Spinal cord (tissue), 10 donors: ENCODE results near the gene MAGI3. TPM values are rescaled to one million over a fixed set of nuclear protein-coding genes. Genes with fewer than 3 reads are reported as not detected.
"Not testable (repeated sequence)": the region's sequence is repeated elsewhere in the genome, so short reads cannot be mapped to it uniquely, and the experiment has no call there.

ENCODE experiments used
- DNase-seq, 6 donors: peaks; one replicate each; pipeline versions ENCODE4 v3.0.0 to v3.0.0-alpha.2; 2013 to 2015; ENCODE audit warnings: low spot score in 6 of 6, low read depth in 4 of 6
- H3K27ac ChIP-seq: one replicate; pipeline ENCODE4 v1.5.1; 2013; ENCODE audit warnings: low read depth, low read length, control low read depth
- H3K27me3 ChIP-seq: one replicate; pipeline ENCODE4 v1.6.1; 2013; ENCODE audit warnings: low read length; ENCODE audit not compliant: control insufficient read depth, insufficient read depth
- H3K36me3 ChIP-seq: one replicate; pipeline ENCODE4 v1.6.1; 2013; ENCODE audit warnings: low read length; ENCODE audit not compliant: control insufficient read depth, insufficient read depth
- H3K4me1 ChIP-seq: one replicate; pipeline ENCODE4 v1.6.1; 2013; ENCODE audit warnings: low read length; ENCODE audit not compliant: control insufficient read depth, insufficient read depth
- H3K4me3 ChIP-seq: one replicate; pipeline ENCODE4 v1.5.1; 2013; ENCODE audit warnings: low read depth, low read length, control low read depth
- H3K9me3 ChIP-seq: one replicate; pipeline ENCODE4 v1.6.1; 2013; ENCODE audit warnings: low read length; ENCODE audit not compliant: control insufficient read depth, insufficient read depth
- WGBS: methylation state at CpG from one replicate; pipeline ENCODE4 v1.1.5; 2013; ENCODE audit warnings: missing lambda C conversion rate; ENCODE audit not compliant: insufficient coverage; 5-methylcytosine and 5-hydroxymethylcytosine counted together
- polyA plus RNA-seq, 2 donors: library from polyadenylated mRNA; unstranded; fragments of 120-200 nt; gene quantifications; one replicate each; pipeline ENCODE4 v1.2.1, GENCODE V29; 2013; ENCODE audit not compliant: insufficient read length in 2 of 2
- total RNA-seq, 2 donors: library from RNA; depleted of rRNA in 1 of 2; stranded (reverse); fragments of 120-200 nt in 1 of 2; fragments of >200 nt in 1 of 2; gene quantifications; one replicate each; pipeline versions ENCODE4 v1.2.3 to v1.2.4, GENCODE V29; 2013 to 2014
- donor health status: healthy.

Gene MAGI3
- total and polyA plus RNA-seq, 4 donors, result 24.2 to 46.0 (median 29.5) TPM

DNA sequence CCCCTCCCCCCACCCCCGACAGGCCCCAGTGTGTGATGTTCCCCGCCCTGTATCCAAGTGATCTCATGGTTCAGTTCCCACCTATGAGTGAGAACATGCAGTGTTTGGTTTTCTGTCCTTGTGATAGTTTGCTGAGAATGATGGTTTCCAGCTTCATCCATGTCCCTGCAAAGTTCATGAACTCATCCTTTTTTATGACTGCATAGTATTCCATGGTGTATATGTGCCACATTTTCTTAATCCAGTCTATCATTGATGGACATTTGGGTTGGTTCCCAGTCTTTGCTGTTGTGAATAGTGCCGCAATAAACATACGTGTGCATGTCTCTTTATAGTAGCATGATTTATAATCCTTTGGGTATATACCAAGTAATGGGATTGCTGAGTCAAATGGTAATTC is 21.7 kb downstream of the MAGI3 start:
- no CpG with 5 or more reads among the region's 4 CpGs for WGBS
- H3K9me3 ChIP-seq, H3K36me3 ChIP-seq, H3K4me1 ChIP-seq, DNase-seq, H3K27me3 ChIP-seq, H3K27ac ChIP-seq, H3K4me3 ChIP-seq: not testable (repeated sequence)

DNA sequence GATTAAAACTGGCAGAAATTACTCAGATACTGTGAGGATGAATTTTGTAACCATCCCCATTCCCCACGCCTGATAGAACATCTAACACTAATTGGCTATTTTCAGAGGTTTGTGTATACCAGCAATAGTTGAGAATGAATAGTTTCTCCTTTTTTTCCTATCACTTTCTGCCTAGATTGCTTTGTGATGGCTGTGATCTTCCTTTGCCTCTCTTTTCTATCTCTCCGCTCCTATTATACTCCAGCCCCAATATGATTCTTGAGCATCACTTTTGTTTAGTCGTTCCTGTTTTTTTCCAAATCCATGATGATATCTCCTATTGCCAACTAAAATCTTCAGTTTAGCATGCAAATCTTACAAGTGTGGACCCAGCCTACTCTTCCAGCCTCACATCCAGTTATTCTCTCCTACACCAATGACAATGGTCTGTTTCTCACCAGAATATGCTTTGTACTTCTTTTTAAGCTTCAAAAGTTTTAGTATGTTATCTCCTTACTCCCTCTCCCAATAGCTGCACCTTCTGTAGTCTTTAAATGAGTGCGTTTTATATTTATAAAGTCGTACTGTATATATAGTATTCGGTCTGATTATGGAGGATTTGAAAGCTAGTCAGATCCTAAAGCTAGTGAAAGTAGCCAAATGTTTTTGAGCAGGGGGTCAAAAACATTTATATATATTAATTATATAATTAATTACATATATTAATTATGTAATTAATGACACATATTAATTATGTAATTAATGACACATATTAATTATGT is 25.2 kb downstream of the MAGI3 start:
- H3K36me3 ChIP-seq, result no peaks in the 10 kb centered on the region
- no peak overlapping the region for H3K4me3 ChIP-seq
- H3K9me3 ChIP-seq, result peaks cover 2% of the 10 kb centered on the region
- no peaks in the 10 kb centered on the region for H3K27me3 ChIP-seq
- peak in 2 of 6 donors; percentile 32 to 38 for DNase-seq
- no peaks in the 10 kb centered on the region for H3K4me1 ChIP-seq
- WGBS, result 60% methylated on average over 2 of the region's 6 CpGs
- no peak overlapping the region for H3K27ac ChIP-seq

DNA sequence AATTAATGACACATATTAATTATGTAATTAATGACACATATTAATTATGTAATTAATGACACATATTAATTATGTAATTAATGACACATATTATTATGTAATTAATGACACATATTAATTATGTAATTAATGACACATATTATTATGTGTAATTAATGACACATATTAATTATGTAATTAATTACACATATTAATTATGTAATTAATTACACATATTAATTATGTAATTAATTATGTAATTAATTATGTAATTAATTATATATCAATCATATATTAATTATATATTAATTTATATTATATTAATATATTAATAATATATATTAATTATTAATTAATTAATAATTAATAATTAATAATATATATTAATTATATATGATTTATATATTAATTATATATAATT is 25.8 kb downstream of the MAGI3 start:
- H3K4me1 ChIP-seq, DNase-seq, H3K36me3 ChIP-seq, H3K27ac ChIP-seq, H3K27me3 ChIP-seq, H3K9me3 ChIP-seq, H3K4me3 ChIP-seq: not testable (repeated sequence)

DNA sequence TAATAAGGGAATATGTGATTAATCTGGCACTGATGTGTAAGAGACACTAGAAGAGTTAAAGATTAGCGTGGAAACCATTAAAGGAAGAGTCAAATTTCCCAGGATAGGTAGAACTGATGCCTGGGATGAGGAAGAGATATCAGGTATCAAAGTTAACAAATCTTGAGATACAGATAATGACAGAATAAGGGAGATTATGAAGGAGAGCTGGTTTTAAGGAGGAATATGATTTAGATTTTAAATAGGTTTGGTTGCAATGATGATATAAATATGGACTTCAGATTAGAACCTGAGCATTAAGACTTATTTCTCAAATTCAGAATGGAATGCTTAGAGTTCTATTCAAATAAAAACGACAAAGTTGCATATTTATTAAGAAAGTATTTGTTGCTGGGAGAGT is 26.2 kb downstream of the MAGI3 start:
- whole genome bisulfite sequencing, result 100% methylated on average over 1 of the region's 2 CpGs
- no peaks in the 10 kb centered on the region for H3K27me3 ChIP-seq
- H3K27ac ChIP-seq, result no peak overlapping the region
- DNase-seq, result peak in 1 of 6 donors; percentile 28
- H3K9me3 ChIP-seq, result peaks cover 2% of the 10 kb centered on the region
- no peaks in the 10 kb centered on the region for H3K4me1 ChIP-seq
- H3K36me3 ChIP-seq, result no peaks in the 10 kb centered on the region
- H3K4me3 ChIP-seq, result no peak overlapping the region

DNA sequence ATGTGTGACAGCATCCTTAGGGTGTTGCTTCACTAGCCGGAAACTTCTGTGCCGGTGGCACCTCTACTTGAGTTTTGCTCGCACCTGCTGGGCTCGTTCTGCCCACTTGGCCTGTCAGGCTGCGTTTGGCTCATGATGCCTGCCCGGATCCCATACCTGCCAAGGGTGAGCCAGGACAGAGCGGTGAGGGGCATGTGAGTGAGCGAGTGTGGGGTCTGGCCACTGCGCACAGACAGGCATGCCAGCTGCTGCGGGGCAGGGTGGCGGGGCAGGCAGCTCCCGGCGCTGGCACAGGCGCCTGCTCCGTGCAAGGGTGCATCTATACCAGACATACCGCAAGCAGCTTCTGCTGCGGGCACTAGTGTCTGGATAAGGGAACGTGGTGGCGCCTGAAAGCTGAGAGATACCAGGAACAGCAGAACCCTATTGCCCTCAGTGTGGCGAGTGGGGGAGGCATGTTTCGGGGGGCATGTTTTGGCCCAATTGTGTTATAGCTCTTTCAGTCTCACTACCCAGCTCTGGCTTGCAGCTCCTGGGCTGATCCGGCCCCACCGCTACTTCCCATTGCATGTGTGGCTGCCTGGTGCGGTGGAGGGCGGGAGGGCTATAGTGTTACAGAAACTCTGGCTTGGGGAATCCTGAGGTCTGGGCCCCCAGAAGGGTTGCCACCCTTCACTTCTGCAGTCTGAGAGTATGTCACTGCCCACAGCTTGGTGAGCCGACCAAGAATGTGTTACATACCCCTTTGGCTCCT is 32.2 kb downstream of the MAGI3 start:
- no peak overlapping the region for H3K4me3 ChIP-seq
- no peaks in the 10 kb centered on the region for H3K4me1 ChIP-seq
- DNase-seq, result no peak
- H3K9me3 ChIP-seq, result peaks cover 3% of the 10 kb centered on the region
- peaks cover 2% of the 10 kb centered on the region for H3K36me3 ChIP-seq
- no peaks in the 10 kb centered on the region for H3K27me3 ChIP-seq
- 96% methylated on average over 24 of the region's 26 CpGs for WGBS
- H3K27ac ChIP-seq, result no peak overlapping the region

DNA sequence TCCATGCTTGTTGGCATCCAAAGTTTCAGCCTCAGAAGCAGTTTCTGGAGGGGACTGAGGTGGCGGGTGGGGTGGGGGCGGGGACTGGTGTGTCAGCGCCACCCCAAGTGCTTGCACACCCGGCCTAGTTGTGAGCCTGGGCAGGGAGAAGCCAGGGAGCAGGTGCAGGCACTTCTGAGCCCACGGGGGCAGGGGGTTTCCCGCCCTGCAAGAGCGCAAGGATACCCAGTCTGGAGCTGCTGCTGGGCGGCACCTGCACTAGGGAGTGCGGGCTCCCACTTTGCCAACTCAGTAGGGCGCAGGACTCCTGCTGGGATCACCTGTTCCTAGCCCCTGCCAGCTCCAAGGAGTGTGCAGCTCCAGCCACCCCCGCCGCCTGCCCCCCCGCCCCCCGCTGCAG is 33.5 kb downstream of the MAGI3 start:
- WGBS, result 98% methylated on average over 10 of the region's 14 CpGs
- Histone ChIP-seq H3K27ac (no peak overlapping the region), H3K4me3 (no peak overlapping the region), H3K36me3 (peaks cover 2% of the 10 kb centered on the region), H3K9me3 (peaks cover 3% of the 10 kb centered on the region), H3K27me3 (no peaks in the 10 kb centered on the region), H3K4me1 (no peaks in the 10 kb centered on the region)
- no peak for DNase-seq

DNA sequence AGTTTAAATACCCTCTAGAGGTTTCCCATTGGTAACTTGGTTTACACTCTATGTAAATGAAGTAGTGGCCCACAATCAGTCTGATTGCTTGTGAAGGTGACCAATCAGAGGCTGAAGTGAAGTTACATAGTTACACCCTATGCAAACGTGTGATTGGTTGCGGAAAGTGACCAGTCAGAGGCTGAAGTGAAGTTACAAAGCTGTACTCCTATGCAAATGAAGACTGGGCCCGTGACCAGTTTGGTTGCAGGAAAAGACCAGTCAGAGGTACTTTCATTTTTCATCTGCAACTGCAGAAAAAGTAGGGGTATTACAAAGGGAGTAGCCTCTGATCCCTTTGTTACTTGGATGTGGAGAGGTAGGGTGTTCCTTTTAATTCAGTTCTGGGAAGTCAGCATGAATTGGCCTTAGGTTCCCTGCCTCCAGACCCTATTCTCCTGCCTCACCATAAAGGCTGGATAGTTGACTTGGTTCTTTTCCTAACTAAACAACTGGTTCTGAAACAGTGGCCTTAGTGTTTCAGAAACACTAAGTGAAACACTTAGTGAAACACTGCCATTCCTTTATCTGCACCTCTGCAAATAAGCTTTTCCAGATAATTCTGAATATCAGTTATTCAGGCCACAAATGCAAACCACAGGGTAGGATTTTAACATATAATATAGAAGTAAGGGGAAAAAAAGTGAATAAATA is 39.3 kb downstream of the MAGI3 start:
- 91% methylated on average over 3 of the region's 3 CpGs for WGBS

DNA sequence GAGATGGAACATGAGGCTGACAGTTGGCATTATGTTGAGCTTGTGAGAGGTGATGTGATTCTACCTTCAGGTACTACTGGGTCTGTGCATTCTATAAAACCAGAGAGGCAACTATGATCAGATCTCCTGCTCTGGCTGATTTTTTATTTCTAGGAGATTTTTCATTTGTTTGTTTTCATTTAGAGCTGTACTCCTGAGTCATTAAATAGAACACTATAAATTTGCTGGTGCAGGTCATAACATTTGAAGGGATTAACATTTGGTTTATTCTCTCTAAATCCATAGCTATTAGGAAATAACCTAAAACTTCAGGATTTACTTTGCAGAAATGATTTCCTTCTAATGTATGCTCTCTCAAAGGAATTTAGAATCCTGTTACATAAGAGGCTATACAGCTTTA is 42.9 kb downstream of the MAGI3 start:
- Histone ChIP-seq H3K27me3 (no peaks in the 10 kb centered on the region), H3K4me1 (no peaks in the 10 kb centered on the region), H3K4me3 (no peak overlapping the region), H3K9me3 (no peaks in the 10 kb centered on the region), H3K36me3 (no peaks in the 10 kb centered on the region), H3K27ac (no peak overlapping the region)
- DNase-seq, result no peak

More for the DNA sequence above, 39.3 kb downstream of the MAGI3 start:
- H3K4me1 ChIP-seq, result no peaks in the 10 kb centered on the region
- DNase-seq, result no peak
- H3K36me3 ChIP-seq, result no peaks in the 10 kb centered on the region
- no peak overlapping the region for H3K4me3 ChIP-seq
- no peaks in the 10 kb centered on the region for H3K9me3 ChIP-seq
- no peaks in the 10 kb centered on the region for H3K27me3 ChIP-seq
- no peak overlapping the region for H3K27ac ChIP-seq

DNA sequence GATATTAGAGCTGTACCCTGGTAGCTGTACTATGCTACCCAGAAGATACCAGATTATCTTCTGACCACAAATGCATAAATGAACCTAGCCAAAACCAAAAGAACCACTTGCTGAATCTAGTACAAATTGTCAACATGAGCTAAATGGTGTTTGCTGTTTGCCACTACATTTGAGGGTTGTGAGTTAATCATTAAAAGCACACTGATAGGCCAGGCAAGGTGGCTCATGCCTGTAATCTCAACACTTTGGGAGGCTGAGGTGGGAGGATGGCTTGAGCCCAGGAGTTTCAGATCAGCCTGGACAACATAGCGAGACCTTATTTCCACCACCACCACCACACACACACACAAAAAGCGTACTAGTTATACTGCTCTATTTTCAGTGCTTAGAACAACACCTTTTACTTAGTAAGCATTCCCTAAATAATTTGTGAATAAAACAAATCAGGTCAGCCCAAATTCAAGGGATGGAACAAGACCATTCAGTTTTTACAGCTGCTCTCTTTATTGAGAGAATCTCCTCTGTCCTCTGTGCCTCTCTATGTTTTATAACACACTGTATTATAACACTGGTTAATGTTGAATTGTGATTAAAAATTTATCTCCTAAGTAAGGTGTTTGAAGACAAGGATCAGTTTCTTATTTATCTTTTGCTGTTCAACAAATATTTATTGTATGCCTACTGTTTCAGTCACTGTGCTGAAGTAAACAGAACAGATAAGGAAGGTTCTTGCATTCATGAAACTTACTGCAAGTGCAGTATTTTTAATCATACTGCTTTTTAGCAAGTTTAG is 44.0 kb downstream of the MAGI3 start:
- Histone ChIP-seq H3K4me3 (no peak overlapping the region), H3K4me1 (no peaks in the 10 kb centered on the region), H3K9me3 (no peaks in the 10 kb centered on the region), H3K36me3 (no peaks in the 10 kb centered on the region), H3K27me3 (no peaks in the 10 kb centered on the region), H3K27ac (no peak overlapping the region)
- WGBS, result no CpG with 5 or more reads among the region's 2 CpGs
- DNase-seq, result no peak
